HEK293T (cell line): Measurements from ENCODE around the gene SC5D.

Experiments used
- CTCF ChIA-PET: fragments of 350-600 bp; formaldehyde crosslinking; extraction: SDS; loops from one replicate; lab custom pipeline; 2021; ENCODE audit warnings: antibody characterized with exemption, inconsistent platforms; lab: Yijun Ruan, JAX
- POLR2A ChIA-PET: fragments of 350-600 bp; formaldehyde crosslinking; extraction: SDS; loops from one replicate; lab custom pipeline; 2020; ENCODE audit warnings: antibody characterized with exemption, inconsistent platforms; lab: Yijun Ruan, JAX
- DNase-seq: peaks from one replicate; pipeline ENCODE4 v3.0.0; 2012; ENCODE audit warnings: mixed read lengths; ENCODE audit errors: extremely low spot score
- ARNT ChIP-seq: fragments of 450-650 bp; IDR thresholded peaks from 2 replicates; pipeline ENCODE4 v1.6.1; 2017; ENCODE audit warnings: mild to moderate bottlenecking
- BHLHE40 ChIP-seq: fragments of 450-650 bp; IDR thresholded peaks from 2 replicates; pipeline ENCODE4 v1.6.1; 2016; ENCODE audit warnings: mild to moderate bottlenecking, moderate library complexity, borderline replicate concordance
- CTBP1 ChIP-seq: fragments of 450-650 bp; IDR thresholded peaks from 2 replicates; pipeline ENCODE4 v1.6.1; 2016; ENCODE audit warnings: borderline replicate concordance
- ELF4 ChIP-seq: fragments of 450-650 bp; IDR thresholded peaks from 2 replicates; pipeline ENCODE4 v1.6.1; 2017; ENCODE audit warnings: antibody characterized with exemption
- FOXA1 ChIP-seq: fragments of 450-650 bp; IDR thresholded peaks from 2 replicates; pipeline ENCODE4 v1.6.1; 2016; ENCODE audit warnings: mild to moderate bottlenecking
- FOXK2 ChIP-seq: fragments of 450-650 bp; IDR thresholded peaks from 2 replicates; pipeline ENCODE4 v1.6.1; 2016; ENCODE audit warnings: mild to moderate bottlenecking
- FOXM1 ChIP-seq: fragments of 450-650 bp; IDR thresholded peaks from 2 replicates; pipeline ENCODE4 v1.6.1; 2017; ENCODE audit warnings: mild to moderate bottlenecking, borderline replicate concordance
- HDGF ChIP-seq: fragments of 450-650 bp; IDR thresholded peaks from 2 replicates; pipeline ENCODE4 v1.6.1; 2017; ENCODE audit warnings: antibody characterized with exemption, borderline replicate concordance
- L3MBTL2 ChIP-seq: fragments of 450-650 bp; conservative IDR thresholded peaks from 2 replicates; pipeline ENCODE4 v1.6.1; 2016; ENCODE audit warnings: mild to moderate bottlenecking
- LEF1 ChIP-seq: fragments of 450-650 bp; IDR thresholded peaks from 2 replicates; pipeline ENCODE4 v1.6.1; 2017; ENCODE audit warnings: mild to moderate bottlenecking, borderline replicate concordance
- NFRKB ChIP-seq: fragments of 450-650 bp; IDR thresholded peaks from 2 replicates; pipeline ENCODE4 v1.6.1; 2016; ENCODE audit warnings: mild to moderate bottlenecking, moderate library complexity
- SP1 ChIP-seq: fragments of 450-650 bp; IDR thresholded peaks from 2 replicates; pipeline ENCODE4 v1.6.1; 2017
- SUZ12 ChIP-seq: fragments of 450-650 bp; IDR thresholded peaks from 2 replicates; pipeline ENCODE4 v1.6.1; 2016; ENCODE audit warnings: mild to moderate bottlenecking
- TARDBP ChIP-seq: fragments of 450-650 bp; IDR thresholded peaks from 2 replicates; pipeline ENCODE4 v1.6.1; 2016
- ZNF384 ChIP-seq: fragments of 450-650 bp; IDR thresholded peaks from 2 replicates; pipeline ENCODE4 v1.6.1; 2016
- TF ChIP-seq, protein P1 (sequence below): fragments of 450-650 bp; IDR thresholded peaks from 2 replicates; pipeline ENCODE4 v1.6.1; 2016

The SC5D gene

GRCh38 chr11:121297872-121298271 lies 5.3 kb downstream of the SC5D start:
- TF ChIP-seq LEF1 (no peak), TARDBP (no peak), FOXA1 (no peak), FOXM1 (no peak), SUZ12 (no peak), ZNF384 (no peak), ARNT (no peak), NFRKB (no peak), BHLHE40 (no peak), HDGF (no peak), SP1 (no peak), CTBP1 (no peak), ELF4 (no peak), FOXK2 (no peak), L3MBTL2 (no peak)
- TF ChIP-seq, protein P1, sequence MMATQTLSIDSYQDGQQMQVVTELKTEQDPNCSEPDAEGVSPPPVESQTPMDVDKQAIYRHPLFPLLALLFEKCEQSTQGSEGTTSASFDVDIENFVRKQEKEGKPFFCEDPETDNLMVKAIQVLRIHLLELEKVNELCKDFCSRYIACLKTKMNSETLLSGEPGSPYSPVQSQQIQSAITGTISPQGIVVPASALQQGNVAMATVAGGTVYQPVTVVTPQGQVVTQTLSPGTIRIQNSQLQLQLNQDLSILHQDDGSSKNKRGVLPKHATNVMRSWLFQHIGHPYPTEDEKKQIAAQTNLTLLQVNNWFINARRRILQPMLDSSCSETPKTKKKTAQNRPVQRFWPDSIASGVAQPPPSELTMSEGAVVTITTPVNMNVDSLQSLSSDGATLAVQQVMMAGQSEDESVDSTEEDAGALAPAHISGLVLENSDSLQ: no peak
- ChIA-PET POLR2A (no interaction called here), CTCF (interaction anchor here (0.6 kb wide), 1 partner anchor 73 kb away, joined by 3 read pairs; no protein-coding TSS in a partner anchor)
- DNase-seq: no peak

GRCh38 chr11:121298774-121299173 lies 6.2 kb downstream of the SC5D start:
- ChIA-PET POLR2A (no interaction called here), CTCF (interaction anchor here (0.6 kb wide), 1 partner anchor 24 kb away, joined by 5 read pairs; no protein-coding TSS in a partner anchor)
- DNase-seq: no peak
- no peak for TF ChIP-seq SUZ12
- no peak for TF ChIP-seq TARDBP
- TF ChIP-seq SP1: no peak
- TF ChIP-seq ARNT: no peak
- TF ChIP-seq CTBP1: no peak
- no peak for TF ChIP-seq ELF4
- TF ChIP-seq FOXK2: no peak
- no peak for TF ChIP-seq FOXM1
- TF ChIP-seq L3MBTL2: no peak
- no peak for TF ChIP-seq LEF1
- TF ChIP-seq, protein P1: no peak
- no peak for TF ChIP-seq NFRKB
- no peak for TF ChIP-seq FOXA1
- no peak for TF ChIP-seq HDGF
- TF ChIP-seq BHLHE40: no peak
- TF ChIP-seq ZNF384: no peak

DNA sequence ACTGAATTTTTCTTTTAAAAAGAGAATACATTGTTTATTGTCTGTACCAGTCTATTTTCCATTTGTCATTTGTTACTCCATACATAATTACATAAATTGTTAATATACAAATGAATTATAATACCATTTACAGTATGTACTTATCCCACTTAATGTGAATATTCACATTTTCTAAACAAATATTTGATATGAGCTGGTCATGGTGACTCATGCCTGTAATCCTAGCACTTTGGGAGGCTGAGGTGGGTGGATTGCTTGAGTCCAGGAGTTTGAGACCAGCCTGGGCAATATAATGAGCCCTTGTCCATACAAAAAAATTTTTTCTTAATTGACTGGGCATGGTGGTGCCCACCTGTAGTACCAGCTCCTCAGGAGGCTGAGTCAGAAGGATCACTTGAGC lies 6.8 kb downstream of the SC5D start:
- ChIA-PET CTCF (interaction anchor here (0.6 to 1.0 kb wide), 4 partner anchors 20 to 105 kb away, joined by 3 to 5 read pairs (median 3); no protein-coding TSS in a partner anchor), POLR2A (interaction anchor here (1.1 kb wide), 1 partner anchor 64 kb away, joined by 3 read pairs; no protein-coding TSS in a partner anchor)
- TF ChIP-seq ZNF384 (no peak), SUZ12 (no peak), LEF1 (no peak), HDGF (no peak), FOXA1 (no peak), L3MBTL2 (no peak), TARDBP (no peak), NFRKB (no peak), ELF4 (no peak), FOXM1 (no peak), SP1 (no peak), BHLHE40 (no peak)
- TF ChIP-seq, protein P1: no peak
- no peak for DNase-seq

DNA sequence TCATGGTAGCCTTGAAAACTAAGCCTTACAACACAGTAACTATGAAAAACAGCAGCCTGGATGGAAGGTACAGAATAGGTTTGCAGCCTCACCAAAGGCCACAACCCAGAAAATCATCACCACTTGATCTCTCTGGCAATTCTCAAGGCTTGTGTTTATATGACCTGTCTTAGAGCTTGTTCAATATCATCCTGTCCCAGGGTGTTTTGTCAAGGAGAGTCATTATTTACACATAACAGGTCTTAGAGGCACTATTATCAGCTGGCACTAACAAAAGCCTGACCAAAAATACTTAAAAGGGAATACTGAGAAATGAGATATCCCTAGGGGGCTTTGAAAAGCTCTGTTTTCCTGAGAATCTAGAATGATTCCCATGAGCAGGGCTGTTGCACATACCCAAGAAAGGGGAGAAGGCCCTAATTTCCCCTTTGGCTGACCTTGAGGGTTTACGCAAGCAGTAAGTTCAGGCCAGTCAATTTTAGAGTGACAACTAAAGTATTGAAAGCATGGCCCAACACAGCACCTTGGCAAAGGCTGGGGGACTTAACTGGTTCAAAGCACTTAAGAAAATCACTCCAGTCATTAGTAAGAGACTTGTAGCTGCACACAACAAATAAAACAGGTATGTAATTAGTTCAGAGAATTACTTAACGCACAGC lies 7.9 kb downstream of the SC5D start:
- DNase-seq: no peak
- POLR2A ChIA-PET: interaction anchor here (1.1 to 1.7 kb wide), 3 partner anchors 8 to 65 kb away, joined by 3 to 10 read pairs (median 5); partner anchors contain the start of gene SC5D
- CTCF ChIA-PET: interaction anchor here (0.8 to 1.0 kb wide), 3 partner anchors 19 to 106 kb away, joined by 3 read pairs; no protein-coding TSS in a partner anchor
- TF ChIP-seq BHLHE40: no peak
- no peak for TF ChIP-seq NFRKB
- TF ChIP-seq ELF4: no peak
- TF ChIP-seq HDGF: no peak
- no peak for TF ChIP-seq SP1
- TF ChIP-seq LEF1: no peak
- TF ChIP-seq L3MBTL2: no peak
- no peak for TF ChIP-seq CTBP1
- TF ChIP-seq, protein P1: no peak
- no peak for TF ChIP-seq TARDBP
- no peak for TF ChIP-seq SUZ12
- no peak for TF ChIP-seq FOXA1
- TF ChIP-seq FOXM1: no peak
- TF ChIP-seq ZNF384: no peak
- TF ChIP-seq FOXK2: no peak
- no peak for TF ChIP-seq ARNT

- TF ChIP-seq ELF4: no peak
- no peak for TF ChIP-seq ARNT
- no peak for TF ChIP-seq SUZ12
- TF ChIP-seq FOXM1: no peak
- TF ChIP-seq CTBP1: no peak
- TF ChIP-seq TARDBP: no peak
- no peak for TF ChIP-seq NFRKB
- no peak for TF ChIP-seq HDGF
- ChIA-PET POLR2A (interaction anchor here (1.1 to 1.7 kb wide), 2 partner anchors 9 to 64 kb away, joined by 5 to 10 read pairs; partner anchors contain the start of gene SC5D), CTCF (no interaction called here)
- DNase-seq: no peak
Measured at GRCh38 chr11:121300972-121301699, 8.6 kb downstream of the SC5D start.
